ENCODE data around the gene DIO1.

Gene DIO1

DNA sequence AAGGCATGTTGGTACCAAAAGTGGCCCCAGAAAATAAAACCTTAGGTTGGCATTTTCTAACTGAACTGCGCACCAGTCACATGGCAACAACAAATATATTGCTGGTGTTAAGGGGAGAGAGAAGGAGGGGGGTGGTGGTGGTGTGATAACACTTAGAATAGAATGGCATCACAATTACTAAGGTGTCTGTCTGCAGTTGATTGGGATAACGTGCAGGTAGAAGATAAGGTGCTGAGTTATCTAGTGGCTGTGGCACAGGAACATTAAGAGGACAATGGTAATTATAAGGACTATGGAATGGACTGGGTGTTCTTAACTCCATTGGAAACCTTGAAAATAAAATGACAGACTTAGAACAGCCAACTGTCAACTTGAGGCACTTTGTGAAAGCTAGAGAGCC lies 3.0 kb upstream of the DIO1 start:
- in situ Hi-C loops (cut with MboI; ENCODE audit: low pct_unique_long_range_greater_than_20kb, low sequenced_read_pairs), result no loop called here

GRCh38 chr1:53891678-53892077 lies 2.3 kb upstream of the DIO1 start:
- DNase-seq, result no peak
- in situ Hi-C loops (cut with MboI; ENCODE audit: low pct_unique_long_range_greater_than_20kb, low sequenced_read_pairs), result no loop called here

More for the DNA sequence above, 3.0 kb upstream of the DIO1 start:
- no peak for DNase-seq

GRCh38 chr1:53892911-53893310 lies 1.1 kb upstream of the DIO1 start:
- peak; percentile 51 for DNase-seq

DNA sequence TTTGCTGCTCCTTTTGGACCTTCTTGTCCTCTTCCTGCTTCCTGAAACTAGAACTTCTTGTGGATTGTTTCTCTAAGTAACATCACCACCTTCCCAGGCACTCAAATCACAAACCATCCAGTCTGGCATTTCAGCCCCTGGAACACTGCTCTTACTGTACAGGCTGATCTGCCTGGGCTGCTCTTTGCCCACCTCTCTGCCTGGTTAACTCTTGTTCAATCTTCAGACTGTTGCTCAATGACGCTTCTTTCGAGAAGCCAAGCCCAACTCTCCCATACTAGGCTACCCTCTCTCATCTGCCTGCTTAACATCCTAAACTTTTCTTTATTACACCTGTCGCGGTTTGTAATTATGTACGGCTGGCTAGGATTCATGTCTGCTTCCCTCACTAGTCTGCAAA lies 657 bp downstream of the DIO1 start:
- DNase-seq, result no peak
- in situ Hi-C loops (cut with MboI; ENCODE audit: low pct_unique_long_range_greater_than_20kb, low sequenced_read_pairs), result no loop called here

More at GRCh38 chr1:53892911-53893310, 1.1 kb upstream of the DIO1 start:
- in situ Hi-C loops (cut with MboI; ENCODE audit: low pct_unique_long_range_greater_than_20kb, low sequenced_read_pairs), result no loop called here

- no peak for DNase-seq
- in situ Hi-C loops (cut with MboI; ENCODE audit: low pct_unique_long_range_greater_than_20kb, low sequenced_read_pairs), result no loop called here
Measured at GRCh38 chr1:53895421-53895820, 1.4 kb downstream of the DIO1 start.

GRCh38 chr1:53896635-53897229 lies 2.7 kb downstream of the DIO1 start:
- in situ Hi-C loops (cut with MboI; ENCODE audit: low pct_unique_long_range_greater_than_20kb, low sequenced_read_pairs), result no loop called here
- peak; percentile 14 for DNase-seq

DNA sequence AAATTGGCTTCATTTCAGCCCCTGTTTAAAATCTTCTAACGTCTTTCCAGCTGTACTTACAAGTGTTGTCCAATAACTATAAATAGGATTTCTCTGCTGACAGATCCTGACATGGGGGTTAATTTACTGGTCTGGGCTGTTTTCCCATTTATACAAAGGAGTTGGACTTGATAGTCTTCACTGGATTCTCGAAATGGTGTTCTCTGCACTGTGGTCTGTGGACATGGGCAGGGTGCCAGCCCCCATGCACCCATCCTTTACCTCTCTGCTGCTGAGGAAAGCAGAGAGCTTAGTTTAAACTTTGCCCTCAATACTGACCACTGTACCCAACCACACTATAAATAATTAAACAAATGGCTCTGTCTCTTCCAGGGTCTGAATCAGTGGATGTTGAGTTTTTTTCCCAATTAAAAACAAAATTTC lies 5.2 kb downstream of the DIO1 start:
- no peak for DNase-seq
- in situ Hi-C loops (cut with MboI; ENCODE audit: low pct_unique_long_range_greater_than_20kb, low sequenced_read_pairs), result no loop called here

- in situ Hi-C loops (cut with MboI; ENCODE audit: low pct_unique_long_range_greater_than_20kb, low sequenced_read_pairs), result no loop called here
- DNase-seq, result no peak
Measured at GRCh38 chr1:53899708-53900107, 5.7 kb downstream of the DIO1 start.

- in situ Hi-C loops (cut with MboI; ENCODE audit: low pct_unique_long_range_greater_than_20kb, low sequenced_read_pairs), result no loop called here
- DNase-seq, result no peak
Measured at GRCh38 chr1:53902235-53903138, 8.5 kb downstream of the DIO1 start.

GRCh38 chr1:53905509-53905908 lies 11.5 kb downstream of the DIO1 start:
- in situ Hi-C loops (cut with MboI; ENCODE audit: low pct_unique_long_range_greater_than_20kb, low sequenced_read_pairs), result no loop called here
- DNase-seq, result no peak

- no peak for DNase-seq
- in situ Hi-C loops (cut with MboI; ENCODE audit: low pct_unique_long_range_greater_than_20kb, low sequenced_read_pairs), result no loop called here
Measured at GRCh38 chr1:53906121-53906520, 12.1 kb downstream of the DIO1 start.

DNA sequence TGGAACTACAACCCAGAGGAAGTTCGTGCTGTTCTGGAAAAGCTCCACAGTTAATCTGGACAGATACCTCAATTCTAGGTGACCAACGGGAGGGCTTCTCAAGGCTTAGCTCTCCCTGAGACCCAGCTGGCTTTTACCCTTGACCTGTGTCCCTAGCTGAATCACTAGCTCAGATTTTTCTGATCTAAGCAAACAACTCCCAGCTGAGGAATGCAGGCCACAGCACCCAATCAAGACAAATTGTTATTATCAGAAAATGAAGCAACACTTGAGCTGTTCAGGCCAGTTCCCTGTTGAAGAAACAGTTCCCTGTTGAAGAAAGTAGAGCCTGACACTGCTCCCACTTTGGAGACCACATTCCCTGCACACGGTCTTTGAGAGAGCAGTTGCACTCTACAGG lies 16.0 kb downstream of the DIO1 start:
- no peak for DNase-seq
- in situ Hi-C loops (cut with MboI; ENCODE audit: low pct_unique_long_range_greater_than_20kb, low sequenced_read_pairs), result no loop called here

DNA sequence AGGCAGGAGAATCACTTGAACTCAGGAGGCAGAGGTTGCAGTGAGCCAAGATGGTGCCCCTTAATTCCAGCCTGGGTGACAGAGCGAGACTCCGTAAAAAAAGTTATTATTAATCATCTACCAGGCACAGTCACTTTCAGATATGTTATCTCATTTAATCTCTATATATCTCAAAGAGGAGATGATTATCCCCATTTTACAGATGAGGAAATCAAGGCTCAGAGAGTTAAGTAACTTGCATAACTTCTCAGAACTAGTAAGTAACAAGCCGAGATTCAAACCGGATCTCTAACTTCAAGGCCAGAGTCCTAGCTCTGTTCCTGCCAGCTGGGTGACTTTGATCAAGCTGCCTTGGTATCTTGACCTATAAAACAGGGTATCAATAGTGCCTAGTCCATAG lies 17.5 kb downstream of the DIO1 start:
- no peak for DNase-seq
- in situ Hi-C loops (cut with MboI; ENCODE audit: low pct_unique_long_range_greater_than_20kb, low sequenced_read_pairs), result no loop called here

- in situ Hi-C loops (cut with MboI; ENCODE audit: low pct_unique_long_range_greater_than_20kb, low sequenced_read_pairs), result no loop called here
- DNase-seq, result no peak
Measured at GRCh38 chr1:53913352-53914033, 19.5 kb downstream of the DIO1 start.

- in situ Hi-C loops (cut with MboI; ENCODE audit: low pct_unique_long_range_greater_than_20kb, low sequenced_read_pairs), result no loop called here
- no peak for DNase-seq
Measured at GRCh38 chr1:53918343-53918742, 24.4 kb downstream of the DIO1 start.

DNA sequence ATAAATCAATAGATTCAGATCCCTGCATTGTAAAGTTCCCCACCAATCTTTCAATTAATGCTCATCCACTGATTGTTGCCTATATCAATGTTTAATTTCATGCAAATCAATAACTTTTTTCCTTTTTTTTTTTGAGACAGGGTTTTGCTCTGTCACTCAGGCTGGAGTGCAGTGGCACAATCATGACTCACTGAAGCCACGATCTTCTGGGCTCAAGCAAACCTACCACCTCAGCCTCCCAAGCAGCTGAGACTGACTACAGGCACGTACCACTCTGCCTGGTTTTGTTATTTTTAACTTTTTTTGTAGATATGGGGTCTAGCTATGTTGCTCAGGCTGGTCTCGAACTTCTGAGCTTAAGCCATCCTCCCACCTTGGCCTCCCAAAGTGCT lies 25.7 kb downstream of the DIO1 start:
- no peak for DNase-seq
- in situ Hi-C loops (cut with MboI; ENCODE audit: low pct_unique_long_range_greater_than_20kb, low sequenced_read_pairs), result no loop called here

- no peak for DNase-seq
- in situ Hi-C loops (cut with MboI; ENCODE audit: low pct_unique_long_range_greater_than_20kb, low sequenced_read_pairs), result no loop called here
Measured at GRCh38 chr1:53927376-53927881, 33.4 kb downstream of the DIO1 start.

- DNase-seq, result no peak
- in situ Hi-C loops (cut with MboI; ENCODE audit: low pct_unique_long_range_greater_than_20kb, low sequenced_read_pairs), result no loop called here
Measured at GRCh38 chr1:53929246-53929960, 35.4 kb downstream of the DIO1 start.

- no peak for DNase-seq
Measured at GRCh38 chr1:53930932-53931331, 36.9 kb downstream of the DIO1 start.

More at GRCh38 chr1:53930932-53931331, 36.9 kb downstream of the DIO1 start:
- in situ Hi-C loops (cut with MboI; ENCODE audit: low pct_unique_long_range_greater_than_20kb, low sequenced_read_pairs), result no loop called here

Measured in KBM-7 (cell line).